Mononuclear cell (primary cell): ENCODE results near the gene MTF1. TPM values are rescaled to one million over a fixed set of nuclear protein-coding genes. Genes with fewer than 3 reads are reported as not detected.
A peak's percentile ranks its signal among the peaks of the same experiment; 100 is the strongest.
"Not testable (repeated sequence)": the region's sequence is repeated elsewhere in the genome, so short reads cannot be mapped to it uniquely, and the experiment has no call there.

Source experiments
- H3K27me3 ChIP-seq: 2 replicates; pipeline ENCODE4 v1.6.0; 2011; ENCODE audit warnings: low read length, control low read depth; ENCODE audit not compliant: insufficient read depth
- H3K4me1 ChIP-seq: 2 replicates; pipeline ENCODE4 v1.5.1; 2011; ENCODE audit warnings: mild to moderate bottlenecking, low read length, control low read depth; ENCODE audit not compliant: insufficient read depth
- H3K4me3 ChIP-seq: 2 replicates; pipeline ENCODE4 v1.5.1; 2011; ENCODE audit warnings: mild to moderate bottlenecking, low read length, moderate library complexity
- H3K9me3 ChIP-seq: 2 replicates; pipeline ENCODE4 v1.5.1; 2011; ENCODE audit warnings: low read depth, mild to moderate bottlenecking, control low read depth, low read length
- total RNA-seq: library from RNA; depleted of rRNA; stranded (reverse); fragments of >200 nt; gene quantifications from one replicate; pipeline ENCODE4 v1.2.3, GENCODE V29; 2012

The MTF1 gene
- total RNA-seq, 1 donor = 8.2 TPM

- Histone ChIP-seq H3K4me1 (peaks cover 5% of the 10 kb centered on the region), H3K27me3 (peaks cover 10% of the 10 kb centered on the region), H3K9me3 (no peaks in the 10 kb centered on the region), H3K4me3 (no peak overlapping the region)
These were observed 61.5 kb downstream of the MTF1 start for GRCh38 chr1:37797750-37798345.

DNA sequence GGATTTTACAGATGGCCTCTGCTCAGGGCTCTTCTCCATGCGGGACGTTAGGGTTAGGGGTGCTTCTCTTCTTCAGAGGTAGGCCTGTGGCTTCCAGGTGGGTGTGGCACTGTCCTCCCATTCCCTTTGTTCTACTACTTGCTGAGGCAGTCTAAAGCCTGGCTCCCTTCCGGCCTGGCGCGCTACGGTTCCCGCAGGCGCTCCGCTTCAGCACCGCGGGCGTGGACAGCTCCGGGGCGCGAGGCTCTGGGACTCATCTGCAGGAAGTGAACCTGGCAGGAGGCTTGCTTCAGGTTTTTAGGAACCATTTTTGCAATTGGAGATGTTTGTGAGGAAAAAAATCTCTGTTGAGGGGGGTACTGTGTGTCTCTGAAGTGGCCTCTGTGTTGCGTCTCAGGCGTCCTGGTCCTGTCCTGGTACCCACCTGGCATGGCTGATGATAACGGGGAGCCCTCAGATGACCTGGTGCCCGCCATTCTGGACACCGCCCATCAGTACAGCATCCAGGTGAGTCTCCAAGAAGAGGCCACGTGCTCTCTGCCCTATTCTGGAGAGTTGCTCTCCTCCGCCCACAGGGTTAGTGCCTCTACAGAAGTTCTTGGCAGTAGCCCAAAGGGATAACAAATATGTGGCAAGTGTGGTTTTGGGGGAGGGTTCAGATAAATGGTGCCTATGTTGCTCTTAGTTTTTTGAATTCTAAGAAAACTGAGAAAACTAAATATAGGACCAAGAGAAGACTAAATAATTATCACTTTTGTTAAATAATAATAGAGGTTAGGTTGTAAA, 63.9 kb downstream of the MTF1 start:
- peaks cover 18% of the 10 kb centered on the region for H3K27me3 ChIP-seq
- no peak overlapping the region for H3K4me3 ChIP-seq
- H3K9me3 ChIP-seq = no peaks in the 10 kb centered on the region
- H3K4me1 ChIP-seq = peaks cover 5% of the 10 kb centered on the region

DNA sequence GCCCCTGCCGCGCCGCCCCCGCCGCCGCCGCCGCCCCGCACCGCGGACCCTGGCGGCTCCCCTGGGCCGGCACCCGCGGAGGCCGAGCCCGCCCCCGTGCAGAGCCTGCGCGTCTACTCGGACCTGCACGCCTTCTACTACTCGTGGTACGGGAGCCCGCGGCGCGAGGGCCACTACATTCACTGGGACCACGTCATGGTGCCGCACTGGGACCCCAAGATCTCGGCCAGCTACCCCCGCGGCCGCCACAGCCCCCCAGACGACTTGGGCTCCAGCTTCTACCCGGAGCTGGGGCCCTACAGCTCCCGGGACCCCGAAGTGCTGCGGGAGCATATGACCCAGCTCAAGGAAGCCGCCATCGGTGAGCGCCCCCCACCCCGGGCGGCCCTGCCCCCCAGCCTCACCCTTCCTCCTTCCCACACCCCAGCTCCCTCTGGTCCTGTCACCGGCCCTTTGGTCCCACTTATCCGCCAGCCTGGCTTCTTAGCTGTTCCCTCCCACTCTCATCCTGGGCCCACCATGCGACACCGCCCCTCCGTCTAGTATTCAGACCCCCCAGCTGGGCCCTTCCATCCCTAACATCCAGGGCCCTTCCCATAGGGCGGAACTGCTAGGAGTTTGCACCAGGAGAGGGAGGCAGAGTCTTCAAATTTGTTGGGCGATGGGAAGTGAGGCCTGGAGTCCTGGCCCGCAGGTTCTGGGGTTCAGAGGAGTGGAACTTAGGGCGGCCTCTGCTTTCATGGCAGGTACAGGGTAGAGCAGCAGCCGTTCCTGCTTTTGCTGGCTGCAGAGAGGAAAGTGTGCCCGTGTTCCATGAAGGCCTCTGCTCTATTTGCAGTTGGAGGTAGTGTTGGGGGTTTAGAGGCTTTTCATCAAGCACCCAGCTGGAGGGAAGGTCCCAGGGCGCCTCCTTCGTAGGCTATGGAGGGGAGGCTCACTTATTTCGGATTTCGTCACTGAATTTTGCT, 64.7 kb downstream of the MTF1 start:
- peaks cover 5% of the 10 kb centered on the region for H3K4me1 ChIP-seq
- peaks cover 18% of the 10 kb centered on the region for H3K27me3 ChIP-seq
- no peaks in the 10 kb centered on the region for H3K9me3 ChIP-seq
- H3K4me3 ChIP-seq = no peak overlapping the region

DNA sequence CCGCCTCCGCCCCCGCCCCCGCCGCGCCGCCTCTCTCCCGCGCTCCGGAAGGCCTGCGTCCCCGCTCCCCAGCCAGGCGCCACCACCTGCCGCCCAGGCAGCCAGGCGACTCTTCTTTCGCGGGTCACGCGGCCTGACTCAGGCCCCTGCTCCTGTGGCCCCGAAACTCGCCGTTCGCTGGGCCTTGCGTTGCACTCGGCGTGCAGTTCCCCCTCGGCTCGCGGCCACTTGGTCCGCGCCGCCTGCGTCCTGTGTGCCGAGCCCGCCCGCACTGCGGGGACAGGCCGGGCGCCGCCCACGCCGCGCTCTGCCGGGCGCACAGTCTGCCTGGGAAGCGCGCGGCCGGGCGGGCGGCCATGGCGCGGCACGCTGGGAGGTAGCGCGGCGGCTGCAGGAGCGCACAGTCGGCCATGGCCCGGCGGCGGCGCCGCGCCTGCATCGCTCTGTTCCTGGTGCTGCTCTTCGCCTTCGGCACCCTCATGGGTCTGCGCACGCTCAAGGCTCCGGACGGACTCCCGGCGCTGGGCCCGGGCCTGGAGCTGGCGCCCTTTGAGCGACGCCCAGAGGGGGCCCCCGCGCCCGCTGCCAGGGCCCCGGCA, 65.5 kb downstream of the MTF1 start, which contains the start of gene MANEAL:
TSS of gene MANEAL (plus strand) at position 75 of the 599 bp plus-strand sequence. CDS start at position 411, 336 bp downstream.
- peak within 1 kb of the TSS; percentile 28 for H3K4me3 ChIP-seq
- no peaks in the 10 kb centered on the region for H3K9me3 ChIP-seq
- H3K27me3 ChIP-seq = peaks cover 18% of the 10 kb centered on the region
- H3K4me1 ChIP-seq = peaks cover 5% of the 10 kb centered on the region

DNA sequence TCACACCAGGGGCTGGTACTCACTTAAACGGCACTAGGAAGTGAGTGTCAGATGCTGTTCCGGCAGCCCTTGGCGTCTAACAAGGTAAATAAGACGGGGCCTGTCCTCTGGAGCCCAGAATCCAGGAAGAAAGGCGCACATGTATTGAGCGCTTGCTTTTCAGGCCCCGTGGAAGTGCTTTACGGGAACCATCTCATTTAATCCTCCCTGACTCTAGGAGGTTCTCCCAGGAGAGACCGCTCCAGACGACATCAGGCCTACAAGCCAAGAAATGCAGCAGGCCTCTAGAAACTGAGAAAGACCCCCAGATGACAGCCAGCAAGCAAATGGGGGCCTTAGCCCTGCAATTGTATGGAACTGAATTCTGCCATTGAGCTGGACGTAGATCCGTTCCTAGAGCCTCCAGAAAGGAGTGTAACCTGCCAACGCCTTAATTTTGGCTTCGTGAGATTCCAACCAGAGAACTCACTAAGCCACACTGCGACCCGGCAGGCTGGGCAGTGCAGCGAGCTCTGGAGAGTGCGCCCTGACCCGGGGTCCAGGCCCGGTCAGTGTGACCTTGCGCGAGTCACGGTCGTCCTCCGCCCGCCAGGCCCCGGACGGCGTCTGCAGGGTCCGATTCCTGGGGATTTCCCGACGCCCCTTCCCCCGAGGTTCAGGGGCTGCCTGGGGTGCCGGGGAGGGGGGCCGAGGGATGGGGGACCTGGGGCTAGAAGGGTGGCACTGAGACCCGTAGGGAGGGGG, 66.3 kb downstream of the MTF1 start:
- Histone ChIP-seq H3K9me3 (no peaks in the 10 kb centered on the region), H3K27me3 (peaks cover 18% of the 10 kb centered on the region), H3K4me1 (peaks cover 5% of the 10 kb centered on the region), H3K4me3 (no peak overlapping the region)

DNA sequence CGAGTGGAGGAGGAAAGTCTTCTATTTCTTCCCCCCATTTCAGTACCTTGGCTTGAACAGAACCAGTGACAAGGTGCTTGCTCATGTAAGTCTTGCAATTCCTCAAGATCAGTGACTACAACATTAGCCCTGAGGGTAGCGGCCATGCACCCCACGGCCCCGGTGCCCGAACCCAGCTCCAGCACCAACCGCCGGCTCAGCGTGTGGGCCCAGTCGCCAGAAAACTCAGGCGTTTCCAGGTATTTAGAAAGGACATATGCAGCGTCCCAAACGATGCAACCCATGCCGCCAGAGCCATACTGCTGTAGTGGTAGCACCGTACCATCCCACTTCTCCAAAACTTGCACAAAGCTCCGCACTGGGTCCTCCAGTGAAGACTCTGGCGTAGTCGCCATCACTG, 76.9 kb downstream of the MTF1 start:
- no peak overlapping the region for H3K4me3 ChIP-seq
- peaks cover 3% of the 10 kb centered on the region for H3K27me3 ChIP-seq
- no peaks in the 10 kb centered on the region for H3K9me3 ChIP-seq
- H3K4me1 ChIP-seq = no peaks in the 10 kb centered on the region

DNA sequence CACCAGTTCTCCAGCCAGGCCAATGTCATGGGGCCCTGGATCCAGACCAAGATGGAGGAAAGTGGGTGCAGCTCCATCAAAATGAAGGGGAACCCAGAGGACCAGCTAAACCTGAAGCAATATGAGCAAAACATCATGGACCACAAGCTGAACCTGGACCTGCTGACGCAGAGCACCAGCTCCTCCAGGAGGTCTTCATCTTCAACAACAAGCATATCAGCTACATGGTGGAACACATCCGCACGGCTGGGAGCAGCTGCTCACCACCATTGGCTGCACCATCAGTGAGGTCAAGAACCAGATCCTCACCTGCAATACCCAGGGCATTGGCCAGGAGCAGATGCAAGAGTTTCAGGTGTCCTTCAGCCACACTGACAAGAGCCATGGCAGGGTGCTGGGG, 80.7 kb downstream of the MTF1 start:
- Histone ChIP-seq H3K27me3 (peaks cover 3% of the 10 kb centered on the region), H3K4me1 (no peaks in the 10 kb centered on the region), H3K4me3 (no peak overlapping the region), H3K9me3 (no peaks in the 10 kb centered on the region)

DNA sequence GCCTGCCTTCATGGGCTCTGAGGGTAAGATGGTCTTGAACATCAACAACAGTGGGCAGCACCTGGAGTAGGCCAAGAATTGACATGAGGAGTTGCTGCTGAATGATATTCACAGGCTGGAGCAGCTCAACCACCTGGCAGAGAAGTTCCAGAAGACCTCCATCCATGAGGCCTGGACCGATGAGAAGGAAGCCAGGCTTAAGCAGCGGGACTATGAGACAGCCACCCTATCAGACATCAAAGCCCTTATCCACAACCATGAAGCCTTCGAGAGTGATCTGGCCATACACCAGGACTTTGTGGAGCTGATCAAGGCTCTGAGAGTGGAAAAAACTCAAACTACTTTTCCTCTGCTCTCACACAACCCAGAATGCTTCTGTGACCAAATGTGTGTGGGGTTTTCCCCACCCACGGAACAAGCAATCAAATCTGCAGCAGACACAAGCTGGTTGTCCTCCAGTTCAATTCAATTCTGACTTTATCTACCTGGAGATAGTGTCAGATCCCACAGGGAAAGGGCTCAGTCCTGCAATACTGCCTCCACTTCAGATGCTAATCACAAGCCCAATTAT, 82.4 kb downstream of the MTF1 start:
- no peaks in the 10 kb centered on the region for H3K4me1 ChIP-seq
- peaks cover 3% of the 10 kb centered on the region for H3K27me3 ChIP-seq
- no peak overlapping the region for H3K4me3 ChIP-seq
- no peaks in the 10 kb centered on the region for H3K9me3 ChIP-seq

DNA sequence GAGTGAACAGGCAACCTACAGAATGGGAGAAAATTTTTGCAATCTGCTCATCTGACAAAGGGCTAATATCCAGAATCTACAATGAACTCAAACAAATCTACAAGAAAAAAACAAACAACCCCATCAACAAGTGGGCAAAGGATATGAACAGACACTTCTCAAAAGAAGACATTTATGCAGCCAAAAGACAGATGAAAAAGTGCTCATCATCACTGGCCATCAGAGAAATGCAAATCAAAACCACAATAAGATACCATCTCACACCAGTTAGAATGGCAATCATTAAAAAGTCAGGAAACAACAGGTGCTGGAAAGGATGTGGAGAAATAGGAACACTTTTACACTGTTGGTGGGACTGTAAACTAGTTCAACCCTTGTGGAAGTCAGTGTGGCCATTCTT, 88.0 kb downstream of the MTF1 start:
- H3K9me3 ChIP-seq, H3K4me1 ChIP-seq, H3K4me3 ChIP-seq: not testable (repeated sequence)
- H3K27me3 ChIP-seq = peaks cover 31% of the 10 kb centered on the region

DNA sequence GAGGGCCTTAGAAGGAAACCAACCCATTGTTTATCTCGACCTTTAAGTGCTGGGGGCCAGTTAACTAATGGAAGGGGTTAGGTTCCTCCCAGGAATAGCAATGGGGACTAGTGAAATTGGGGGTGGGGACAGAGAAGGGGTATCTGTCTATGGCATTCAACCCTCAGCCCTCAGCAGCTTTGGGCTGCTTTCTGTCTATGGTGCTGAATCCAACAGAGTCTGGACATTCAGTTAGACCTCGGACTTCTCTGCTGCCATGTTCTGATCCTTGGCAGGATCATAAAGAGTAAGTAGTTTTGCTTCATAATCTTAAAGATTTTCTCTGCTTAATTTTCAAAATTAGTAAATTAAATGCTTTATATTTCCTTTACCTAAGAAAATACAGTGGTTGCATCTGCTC, 91.9 kb downstream of the MTF1 start:
- H3K27me3 ChIP-seq = peaks cover 68% of the 10 kb centered on the region
- H3K4me1 ChIP-seq = no peaks in the 10 kb centered on the region
- no peak overlapping the region for H3K4me3 ChIP-seq
- no peaks in the 10 kb centered on the region for H3K9me3 ChIP-seq

DNA sequence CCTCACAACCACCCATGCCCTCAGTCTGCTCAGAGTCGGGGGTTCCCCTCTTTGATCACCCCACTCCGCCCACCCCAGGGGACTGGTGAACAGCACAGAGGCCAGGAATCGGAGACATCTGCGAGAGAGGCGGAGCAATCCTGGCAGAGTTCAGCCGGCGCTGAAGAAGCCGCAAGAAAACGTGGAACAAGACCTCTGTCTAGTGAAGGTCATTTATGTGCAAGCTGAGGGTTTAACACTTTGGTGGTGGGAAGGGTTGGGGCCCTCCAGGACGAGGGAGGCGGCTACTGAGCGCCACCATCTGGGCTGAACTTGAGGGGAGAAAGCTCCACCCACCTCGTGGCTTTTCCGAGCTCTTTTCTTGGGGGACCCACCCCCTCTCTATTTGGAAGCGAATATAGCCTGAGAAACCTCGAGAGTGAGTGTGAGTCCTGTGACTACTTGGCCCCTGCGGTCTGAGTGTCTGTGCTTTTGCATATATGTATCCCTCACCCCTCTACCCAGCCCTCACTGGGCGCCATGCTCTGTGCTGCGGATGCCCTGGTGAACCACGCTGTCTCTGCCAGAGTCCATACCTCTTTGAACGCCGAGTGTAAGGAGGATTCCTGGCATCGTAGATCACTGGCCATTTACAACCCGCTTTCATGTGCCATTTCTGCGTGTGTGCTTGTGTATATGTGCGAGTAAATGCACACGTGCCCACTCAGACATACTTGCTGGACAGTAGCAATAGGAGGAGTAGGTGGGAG, 93.3 kb downstream of the MTF1 start:
- no peaks in the 10 kb centered on the region for H3K9me3 ChIP-seq
- no peak overlapping the region for H3K4me3 ChIP-seq
- no peaks in the 10 kb centered on the region for H3K4me1 ChIP-seq
- H3K27me3 ChIP-seq = peaks cover 72% of the 10 kb centered on the region

DNA sequence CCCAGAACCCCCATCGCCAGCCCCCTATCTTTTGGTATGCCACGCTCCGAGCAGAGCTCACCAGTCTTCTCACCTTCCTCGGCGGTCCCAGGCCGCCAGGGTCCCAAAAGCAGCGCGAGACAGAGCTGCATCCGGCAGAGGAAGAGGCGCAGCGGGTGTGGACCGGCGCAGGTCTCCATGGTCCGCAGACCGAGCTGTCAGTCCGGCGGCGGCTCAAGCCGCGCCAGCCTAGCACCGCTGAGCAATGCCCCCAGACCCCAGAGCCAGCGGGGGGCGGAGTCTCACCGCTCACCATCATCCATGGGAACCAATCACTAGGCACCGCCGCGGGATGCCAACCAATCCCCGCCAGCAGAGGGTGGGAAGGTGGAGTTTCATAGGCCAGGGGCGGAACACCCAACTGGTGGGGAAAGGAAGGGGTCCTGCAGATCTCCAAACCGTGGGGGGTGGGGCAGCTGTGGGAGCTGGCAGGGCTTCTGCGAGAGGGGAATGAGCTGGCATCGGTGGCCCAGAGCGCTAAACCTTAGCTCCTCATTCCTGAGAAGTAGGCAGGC, 94.4 kb downstream of the MTF1 start, which contains the start of gene EPHA10:
TSS of gene EPHA10 (minus strand) at position 233 of the 554 bp plus-strand sequence. CDS start at position 179, 54 bp downstream.
- H3K27me3 ChIP-seq = peaks cover 67% of the 10 kb centered on the region

GRCh38 chr1:37764414-37764825, 95.0 kb downstream of the MTF1 start:
- Histone ChIP-seq H3K4me1 (no peaks in the 10 kb centered on the region), H3K4me3 (no peak overlapping the region), H3K9me3 (no peaks in the 10 kb centered on the region), H3K27me3 (peaks cover 69% of the 10 kb centered on the region)

More for the DNA sequence above, 94.4 kb downstream of the MTF1 start, which contains the start of gene EPHA10:
- H3K9me3 ChIP-seq = no peaks in the 10 kb centered on the region
- no peaks in the 10 kb centered on the region for H3K4me1 ChIP-seq
- no peak within 1 kb of the TSS for H3K4me3 ChIP-seq
